Endothelial cell of hepatic sinusoid (primary cell): ENCODE measurements around the gene TBC1D20.
"Not testable (repeated sequence)": the region's sequence is repeated elsewhere in the genome, so short reads cannot be mapped to it uniquely, and the experiment has no call there.

Experiments
- in situ Hi-C: cut with HindIII; loops from 2 replicates; pipeline ENCODE4 v1.10.0; 2017; ENCODE audit warnings: low sequenced_read_pairs

Gene TBC1D20

GRCh38 chr20:404088-404487 lies 58.2 kb downstream of the TBC1D20 start:
- in situ Hi-C loops, result loop anchor here (5.0 kb wide), 1 partner anchor 42 kb away; no protein-coding TSS in a partner anchor

- in situ Hi-C loops, result loop anchor here (5.0 kb wide), 1 partner anchor 41 kb away; no protein-coding TSS in a partner anchor
Measured at GRCh38 chr20:403582-403957, 58.8 kb downstream of the TBC1D20 start.

GRCh38 chr20:402898-403581 lies 59.3 kb downstream of the TBC1D20 start:
- in situ Hi-C loops, result loop anchor here (5.0 kb wide), 1 partner anchor 41 kb away; no protein-coding TSS in a partner anchor

DNA sequence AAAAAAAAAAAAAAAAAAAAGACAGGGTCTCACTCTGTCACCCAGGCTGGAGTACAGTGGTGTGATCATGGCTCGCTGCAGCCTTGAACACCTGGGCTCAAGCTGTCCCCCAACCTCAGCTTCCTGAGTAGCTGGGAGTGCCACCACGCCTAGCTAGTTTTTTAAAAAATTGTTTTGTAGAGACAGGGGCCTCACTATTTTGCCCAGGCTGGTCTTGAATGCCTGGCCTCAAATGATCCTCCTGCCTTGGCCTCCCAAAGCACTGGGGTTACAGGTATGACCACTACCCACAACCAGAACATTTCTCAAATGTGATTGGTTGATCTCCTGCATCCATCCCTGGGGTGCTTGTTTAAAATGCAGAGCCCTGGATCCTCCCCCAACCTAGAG lies 59.8 kb downstream of the TBC1D20 start:
- in situ Hi-C loops, result loop anchor here (5.0 kb wide), 1 partner anchor 40 kb away; no protein-coding TSS in a partner anchor

GRCh38 chr20:401682-402495 lies 60.4 kb downstream of the TBC1D20 start:
- in situ Hi-C loops, result loop anchor here (5.0 kb wide), 1 partner anchor 40 kb away; no protein-coding TSS in a partner anchor

GRCh38 chr20:400454-401275 lies 61.7 kb downstream of the TBC1D20 start:
- in situ Hi-C loops, result loop anchor here (5.0 kb wide), 1 partner anchor 38 kb away; no protein-coding TSS in a partner anchor

GRCh38 chr20:400128-400453 lies 62.2 kb downstream of the TBC1D20 start:
- in situ Hi-C loops, result loop anchor here (5.0 kb wide), 1 partner anchor 38 kb away; no protein-coding TSS in a partner anchor

GRCh38 chr20:399182-399707 lies 63.1 kb downstream of the TBC1D20 start:
- in situ Hi-C loops, result no loop called here

GRCh38 chr20:397432-398237 lies 64.7 kb downstream of the TBC1D20 start:
- in situ Hi-C loops, result no loop called here

DNA sequence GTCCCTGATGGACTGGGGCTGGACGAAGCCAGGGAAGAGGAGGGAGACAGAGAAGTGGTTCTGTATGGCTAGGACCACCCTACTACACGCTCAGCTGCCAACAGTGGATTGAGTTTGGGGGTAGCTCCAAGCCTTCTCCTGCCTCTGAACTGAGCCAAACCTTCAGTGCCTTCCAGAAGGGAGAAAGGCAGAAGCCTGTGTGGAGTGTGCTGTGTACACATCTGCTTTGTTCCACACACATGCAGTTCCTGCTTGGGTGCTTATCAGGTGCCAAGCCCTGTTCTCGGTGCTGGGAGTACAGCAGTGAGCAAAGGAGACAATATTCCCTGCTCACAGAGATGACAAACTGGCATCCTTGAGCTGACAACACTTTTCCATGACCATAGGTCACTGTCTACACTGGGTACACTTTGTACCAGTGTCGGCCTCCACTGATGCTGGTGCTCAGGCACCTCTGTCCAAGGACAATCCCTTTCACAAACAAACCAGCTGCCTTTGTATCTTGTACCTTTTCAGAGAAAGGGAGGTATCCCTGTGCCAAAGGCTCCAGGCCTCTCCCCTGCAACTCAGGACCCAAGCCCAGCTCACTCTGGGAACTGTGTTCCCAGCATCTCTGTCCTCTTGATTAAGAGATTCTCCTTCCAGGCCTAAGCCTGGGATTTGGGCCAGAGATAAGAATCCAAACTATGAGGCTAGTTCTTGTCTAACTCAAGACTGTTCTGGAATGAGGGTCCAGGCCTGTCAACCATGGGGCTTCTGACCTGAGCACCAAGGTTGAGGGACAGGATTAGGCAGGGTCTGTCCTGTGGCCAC lies 65.5 kb downstream of the TBC1D20 start:
- in situ Hi-C loops, result no loop called here

GRCh38 chr20:396252-396618 lies 66.1 kb downstream of the TBC1D20 start:
- in situ Hi-C loops, result no loop called here

DNA sequence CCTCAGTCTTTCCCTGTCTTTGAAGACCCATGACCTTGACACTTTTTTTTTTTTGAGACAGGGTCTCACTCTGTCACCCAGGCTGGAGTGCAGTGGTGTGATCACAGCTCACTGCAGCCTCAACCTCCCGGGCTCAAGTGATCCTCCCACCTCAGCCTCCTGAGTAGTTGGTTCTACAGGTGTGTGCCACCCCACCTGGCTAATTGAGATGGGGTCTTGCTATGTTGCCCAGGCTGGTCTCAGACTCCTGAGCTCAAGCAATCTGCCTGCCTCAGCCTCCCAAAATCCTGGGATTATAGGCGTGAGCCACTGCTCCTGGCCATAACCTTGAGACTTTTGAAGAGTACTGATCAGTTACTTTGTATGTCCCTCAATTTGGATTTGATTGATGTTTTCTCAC lies 69.0 kb downstream of the TBC1D20 start:
- in situ Hi-C loops, result not testable (repeated sequence)

GRCh38 chr20:391041-391711 lies 71.2 kb downstream of the TBC1D20 start:
- in situ Hi-C loops, result no loop called here

DNA sequence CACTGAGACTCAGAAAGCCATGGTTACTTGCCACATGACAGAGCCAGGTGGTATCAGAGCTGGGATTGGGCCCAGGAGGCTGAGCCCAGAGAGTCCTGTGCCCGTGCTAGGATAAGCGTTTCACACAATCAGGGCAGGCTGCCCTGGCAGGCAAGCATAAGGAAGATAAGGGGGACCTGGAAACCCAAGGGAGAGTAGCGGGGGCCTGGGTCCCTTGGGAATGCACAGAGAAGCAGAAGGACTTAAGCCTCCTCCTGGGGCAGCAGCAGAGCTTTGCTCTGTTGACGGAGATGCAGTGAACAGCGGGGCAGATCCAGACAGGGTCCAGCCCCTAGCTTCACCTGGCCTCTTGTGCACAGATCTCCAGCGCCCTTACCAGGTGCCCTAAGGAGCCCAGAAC lies 73.1 kb downstream of the TBC1D20 start:
- in situ Hi-C loops, result no loop called here

- in situ Hi-C loops, result no loop called here
Measured at GRCh38 chr20:388034-388994, 74.0 kb downstream of the TBC1D20 start.

GRCh38 chr20:387520-387919 lies 74.8 kb downstream of the TBC1D20 start:
- in situ Hi-C loops, result no loop called here

DNA sequence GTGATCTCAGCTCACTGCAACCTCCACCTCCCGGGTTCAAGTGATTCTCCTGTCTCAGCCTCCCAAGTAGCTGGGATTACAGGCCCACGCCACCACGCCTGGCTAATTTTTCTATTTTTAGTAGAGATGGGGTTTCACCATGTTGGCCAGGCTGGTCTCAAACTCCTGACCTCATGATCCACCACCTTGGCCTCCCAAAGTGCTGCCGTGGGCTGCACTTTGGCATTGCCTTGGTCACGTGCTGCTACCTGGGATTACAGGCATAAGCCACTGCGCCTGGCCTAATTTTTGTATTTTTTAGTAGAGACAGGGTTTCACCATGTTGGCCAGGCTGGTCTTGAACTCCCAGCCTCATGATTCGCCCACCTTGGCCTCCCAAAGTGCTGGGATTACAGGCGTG lies 75.7 kb downstream of the TBC1D20 start:
- in situ Hi-C loops, result not testable (repeated sequence)
